HepG2 (cell line): ENCODE measurements around the gene TAF6. TPM values are rescaled to one million over a fixed set of nuclear protein-coding genes. Genes with fewer than 3 reads are reported as not detected.

ENCODE experiments used
- CBX2 ChIP-seq, 2 experiments: fragments of 200-600 bp in 1 of 2; sonication (generic); formaldehyde crosslinking in 1 of 2; IDR thresholded peaks; 2 replicates each; pipeline versions ENCODE4 v1.7.0 to v1.8.1; 2018 to 2022; ENCODE audit warnings: low read depth in 2 of 2, low read length in 1 of 2, mild to moderate bottlenecking in 1 of 2, missing genetic modification reagents in 1 of 2
- CREM ChIP-seq, 2 experiments: sonication (generic) in 1 of 2; formaldehyde crosslinking in 1 of 2; IDR thresholded peaks; 2 replicates each; pipeline versions ENCODE4 v1.4.0 to v1.6.1; 2016 to 2020; ENCODE audit warnings: antibody characterized with exemption in 1 of 2, mild to moderate bottlenecking in 1 of 2, missing genetic modification reagents in 1 of 2
- FOXA1 ChIP-seq, 2 experiments: fragments of 450-650 bp in 1 of 2; sonication (generic) in 1 of 2; formaldehyde crosslinking in 1 of 2; IDR thresholded peaks; 2 replicates each; pipeline versions ENCODE4 v1.4.0 to v1.6.1; 2016 to 2020; ENCODE audit warnings: missing genetic modification reagents in 1 of 2
- GATAD1 ChIP-seq: IDR thresholded peaks from 2 replicates; pipeline ENCODE4 v1.6.1; 2016; ENCODE audit warnings: missing genetic modification reagents, missing compliant biosample characterization
- PAF1 ChIP-seq: IDR thresholded peaks from 2 replicates; pipeline ENCODE4 v1.6.1; 2016; ENCODE audit warnings: missing genetic modification reagents, missing compliant biosample characterization
- RARA ChIP-seq: IDR thresholded peaks from 2 replicates; pipeline ENCODE4 v1.6.1; 2016; ENCODE audit warnings: missing genetic modification reagents, missing compliant biosample characterization
- RXRB ChIP-seq: IDR thresholded peaks from 2 replicates; pipeline ENCODE4 v1.6.1; 2016; ENCODE audit warnings: borderline replicate concordance, missing genetic modification reagents, missing compliant biosample characterization
- ZMYM3 ChIP-seq: sonication (generic); formaldehyde crosslinking; IDR thresholded peaks from 2 replicates; pipeline ENCODE4 v1.5.1; 2020; ENCODE audit warnings: mild to moderate bottlenecking, missing genetic modification reagents
- ZNF10 ChIP-seq: sonication (generic); formaldehyde crosslinking; IDR thresholded peaks from 2 replicates; pipeline ENCODE4 v1.4.0; 2020; ENCODE audit warnings: mild to moderate bottlenecking, low read depth, missing genetic modification reagents, borderline replicate concordance
- ZNF20 ChIP-seq: sonication (generic); formaldehyde crosslinking; IDR thresholded peaks from 2 replicates; pipeline ENCODE4 v1.4.0; 2020; ENCODE audit warnings: mild to moderate bottlenecking, moderate library complexity, missing genetic modification reagents
- ZNF3 ChIP-seq: IDR thresholded peaks from 2 replicates; pipeline ENCODE4 v1.7.0; 2017; ENCODE audit warnings: inconsistent platforms
- ZNF678 ChIP-seq: sonication (generic); formaldehyde crosslinking; IDR thresholded peaks from 2 replicates; pipeline ENCODE4 v1.4.0; 2020; ENCODE audit warnings: mild to moderate bottlenecking, missing genetic modification reagents
- ZNF777 ChIP-seq: sonication (generic); formaldehyde crosslinking; IDR thresholded peaks from 2 replicates; pipeline ENCODE4 v1.4.0; 2020; ENCODE audit warnings: missing genetic modification reagents
- ZNF879 ChIP-seq: sonication (generic); formaldehyde crosslinking; IDR thresholded peaks from 2 replicates; pipeline ENCODE4 v1.8.1; 2023; ENCODE audit warnings: missing genetic modification reagents
- polyA plus RNA-seq, 8 experiments: library from polyadenylated mRNA; depleted of rRNA in 3 of 8; stranded (reverse) in 7 of 8; unstranded in 1 of 8; fragments of >200 nt; fragmentation: Illumina TruSeq in 4 of 8; extraction: Trizol in 4 of 8; gene quantifications; 2 replicates each; pipeline versions ENCODE4 v1.2.1 to v1.2.3, GENCODE V29; 2011 to 2016; ENCODE audit warnings: low read depth in 4 of 8, missing spikeins in 1 of 8, mixed read lengths in 1 of 8; ENCODE audit not compliant: insufficient read depth in 1 of 8
- total RNA-seq, 5 experiments: library from RNA; depleted of rRNA; stranded (reverse); fragments of >200 nt; fragmentation: Illumina TruSeq; extraction: Trizol; gene quantifications; 2 replicates each; pipeline ENCODE4 v1.2.3, GENCODE V29; 2016; ENCODE audit warnings: low read depth in 1 of 5
- TF ChIP-seq, protein P1 (sequence below): sonication (generic); formaldehyde crosslinking; IDR thresholded peaks from 2 replicates; pipeline ENCODE4 v1.4.0; 2020; ENCODE audit warnings: missing genetic modification reagents
- TF ChIP-seq, protein P2 (sequence below): sonication (generic); formaldehyde crosslinking; IDR thresholded peaks from 2 replicates; pipeline ENCODE4 v1.4.0; 2020; ENCODE audit warnings: missing genetic modification reagents, borderline replicate concordance
- TF ChIP-seq, protein P3 (sequence below): fragments of 450-650 bp; IDR thresholded peaks from 2 replicates; pipeline ENCODE4 v1.6.1; 2017; ENCODE audit warnings: mild to moderate bottlenecking
- TF ChIP-seq, protein P4 (sequence below): fragments of 450-650 bp; IDR thresholded peaks from 2 replicates; pipeline ENCODE4 v1.6.1; 2017

TAF6 gene
- total and polyA plus RNA-seq, 2 of the 13 experiments (the other 11 are each of a cell fraction or from before 2014, with no cell fraction given), result 12.9 to 18.8 TPM

DNA sequence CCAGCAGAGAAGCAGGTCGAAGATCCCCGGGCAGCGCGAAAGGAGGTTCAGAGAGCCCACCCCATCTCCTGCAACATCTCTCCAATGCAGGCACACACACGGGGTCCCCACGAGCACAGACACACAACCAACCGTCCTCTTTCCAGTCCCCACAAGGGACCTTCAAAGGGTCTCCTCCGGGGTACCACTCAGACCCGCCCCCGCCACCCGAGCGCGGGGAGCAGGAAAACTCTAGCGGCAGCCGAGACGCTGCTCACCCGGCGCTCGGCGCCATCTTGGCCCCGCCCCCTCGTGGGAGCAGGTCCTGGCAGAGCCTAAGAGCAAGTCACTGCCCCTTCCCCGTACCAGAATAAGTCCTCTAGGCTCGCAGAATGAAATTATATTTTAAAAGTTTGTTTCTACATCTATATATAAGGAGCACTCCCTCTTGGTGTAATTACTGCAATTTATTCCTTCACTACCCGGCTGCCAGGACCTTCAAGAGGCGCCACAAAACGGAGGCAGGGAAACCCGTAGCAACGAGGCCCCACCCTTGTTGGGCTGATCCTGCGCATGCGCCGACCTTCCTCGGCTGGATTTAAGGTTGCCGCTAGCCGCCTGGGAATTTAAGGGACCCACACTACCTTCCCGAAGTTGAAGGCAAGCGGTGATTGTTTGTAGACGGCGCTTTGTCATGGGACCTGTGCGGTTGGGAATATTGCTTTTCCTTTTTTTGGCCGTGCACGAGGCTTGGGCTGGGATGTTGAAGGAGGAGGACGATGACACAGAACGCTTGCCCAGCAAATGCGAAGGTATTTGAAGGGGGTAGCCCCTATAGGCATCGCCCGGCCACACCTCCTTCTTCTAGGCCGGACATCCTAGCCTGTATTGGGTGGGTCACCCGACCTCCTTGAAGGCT is at the start of gene TAF6, which contains the start of gene CNPY4 (continued):
- TF ChIP-seq CBX2 (IDR thresholded peaks at IDR 0.05; ENCODE audit: low read depth, low read length), result no peak
- no peak for TF ChIP-seq CBX2 (CRISPR knock-in tag; IDR thresholded peaks at IDR 0.05; ENCODE audit: low read depth)
- TF ChIP-seq, protein P1, sequence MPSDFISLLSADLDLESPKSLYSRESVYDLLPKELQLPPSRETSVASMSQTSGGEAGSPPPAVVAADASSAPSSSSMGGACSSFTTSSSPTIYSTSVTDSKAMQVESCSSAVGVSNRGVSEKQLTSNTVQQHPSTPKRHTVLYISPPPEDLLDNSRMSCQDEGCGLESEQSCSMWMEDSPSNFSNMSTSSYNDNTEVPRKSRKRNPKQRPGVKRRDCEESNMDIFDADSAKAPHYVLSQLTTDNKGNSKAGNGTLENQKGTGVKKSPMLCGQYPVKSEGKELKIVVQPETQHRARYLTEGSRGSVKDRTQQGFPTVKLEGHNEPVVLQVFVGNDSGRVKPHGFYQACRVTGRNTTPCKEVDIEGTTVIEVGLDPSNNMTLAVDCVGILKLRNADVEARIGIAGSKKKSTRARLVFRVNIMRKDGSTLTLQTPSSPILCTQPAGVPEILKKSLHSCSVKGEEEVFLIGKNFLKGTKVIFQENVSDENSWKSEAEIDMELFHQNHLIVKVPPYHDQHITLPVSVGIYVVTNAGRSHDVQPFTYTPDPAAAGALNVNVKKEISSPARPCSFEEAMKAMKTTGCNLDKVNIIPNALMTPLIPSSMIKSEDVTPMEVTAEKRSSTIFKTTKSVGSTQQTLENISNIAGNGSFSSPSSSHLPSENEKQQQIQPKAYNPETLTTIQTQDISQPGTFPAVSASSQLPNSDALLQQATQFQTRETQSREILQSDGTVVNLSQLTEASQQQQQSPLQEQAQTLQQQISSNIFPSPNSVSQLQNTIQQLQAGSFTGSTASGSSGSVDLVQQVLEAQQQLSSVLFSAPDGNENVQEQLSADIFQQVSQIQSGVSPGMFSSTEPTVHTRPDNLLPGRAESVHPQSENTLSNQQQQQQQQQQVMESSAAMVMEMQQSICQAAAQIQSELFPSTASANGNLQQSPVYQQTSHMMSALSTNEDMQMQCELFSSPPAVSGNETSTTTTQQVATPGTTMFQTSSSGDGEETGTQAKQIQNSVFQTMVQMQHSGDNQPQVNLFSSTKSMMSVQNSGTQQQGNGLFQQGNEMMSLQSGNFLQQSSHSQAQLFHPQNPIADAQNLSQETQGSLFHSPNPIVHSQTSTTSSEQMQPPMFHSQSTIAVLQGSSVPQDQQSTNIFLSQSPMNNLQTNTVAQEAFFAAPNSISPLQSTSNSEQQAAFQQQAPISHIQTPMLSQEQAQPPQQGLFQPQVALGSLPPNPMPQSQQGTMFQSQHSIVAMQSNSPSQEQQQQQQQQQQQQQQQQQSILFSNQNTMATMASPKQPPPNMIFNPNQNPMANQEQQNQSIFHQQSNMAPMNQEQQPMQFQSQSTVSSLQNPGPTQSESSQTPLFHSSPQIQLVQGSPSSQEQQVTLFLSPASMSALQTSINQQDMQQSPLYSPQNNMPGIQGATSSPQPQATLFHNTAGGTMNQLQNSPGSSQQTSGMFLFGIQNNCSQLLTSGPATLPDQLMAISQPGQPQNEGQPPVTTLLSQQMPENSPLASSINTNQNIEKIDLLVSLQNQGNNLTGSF, result peak; percentile 47; the same call in 1 of the 2 replicates
- no peak for TF ChIP-seq ZNF879 (CRISPR knock-in tag)
- peak; percentile 49; the same call in 1 of the 2 replicates for TF ChIP-seq CREM (IDR thresholded peaks at IDR 0.05)
- no peak for TF ChIP-seq CREM (CRISPR knock-in tag; IDR thresholded peaks at IDR 0.05)
- TF ChIP-seq ZNF3, result no peak
- TF ChIP-seq ZNF20 (CRISPR knock-in tag), result no peak
- TF ChIP-seq FOXA1 (IDR thresholded peaks at IDR 0.05), result no peak
- no peak for TF ChIP-seq FOXA1 (CRISPR knock-in tag; IDR thresholded peaks at IDR 0.05)
- peak; percentile 85 for TF ChIP-seq GATAD1 (CRISPR knock-in tag)
- no peak for TF ChIP-seq ZNF678 (CRISPR knock-in tag)
- TF ChIP-seq, protein P2, sequence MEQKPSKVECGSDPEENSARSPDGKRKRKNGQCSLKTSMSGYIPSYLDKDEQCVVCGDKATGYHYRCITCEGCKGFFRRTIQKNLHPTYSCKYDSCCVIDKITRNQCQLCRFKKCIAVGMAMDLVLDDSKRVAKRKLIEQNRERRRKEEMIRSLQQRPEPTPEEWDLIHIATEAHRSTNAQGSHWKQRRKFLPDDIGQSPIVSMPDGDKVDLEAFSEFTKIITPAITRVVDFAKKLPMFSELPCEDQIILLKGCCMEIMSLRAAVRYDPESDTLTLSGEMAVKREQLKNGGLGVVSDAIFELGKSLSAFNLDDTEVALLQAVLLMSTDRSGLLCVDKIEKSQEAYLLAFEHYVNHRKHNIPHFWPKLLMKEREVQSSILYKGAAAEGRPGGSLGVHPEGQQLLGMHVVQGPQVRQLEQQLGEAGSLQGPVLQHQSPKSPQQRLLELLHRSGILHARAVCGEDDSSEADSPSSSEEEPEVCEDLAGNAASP (CRISPR knock-in tag), result 0 out of 2 replicates have a peak, but pooled peaks have one; percentile 13
- TF ChIP-seq, protein P3, sequence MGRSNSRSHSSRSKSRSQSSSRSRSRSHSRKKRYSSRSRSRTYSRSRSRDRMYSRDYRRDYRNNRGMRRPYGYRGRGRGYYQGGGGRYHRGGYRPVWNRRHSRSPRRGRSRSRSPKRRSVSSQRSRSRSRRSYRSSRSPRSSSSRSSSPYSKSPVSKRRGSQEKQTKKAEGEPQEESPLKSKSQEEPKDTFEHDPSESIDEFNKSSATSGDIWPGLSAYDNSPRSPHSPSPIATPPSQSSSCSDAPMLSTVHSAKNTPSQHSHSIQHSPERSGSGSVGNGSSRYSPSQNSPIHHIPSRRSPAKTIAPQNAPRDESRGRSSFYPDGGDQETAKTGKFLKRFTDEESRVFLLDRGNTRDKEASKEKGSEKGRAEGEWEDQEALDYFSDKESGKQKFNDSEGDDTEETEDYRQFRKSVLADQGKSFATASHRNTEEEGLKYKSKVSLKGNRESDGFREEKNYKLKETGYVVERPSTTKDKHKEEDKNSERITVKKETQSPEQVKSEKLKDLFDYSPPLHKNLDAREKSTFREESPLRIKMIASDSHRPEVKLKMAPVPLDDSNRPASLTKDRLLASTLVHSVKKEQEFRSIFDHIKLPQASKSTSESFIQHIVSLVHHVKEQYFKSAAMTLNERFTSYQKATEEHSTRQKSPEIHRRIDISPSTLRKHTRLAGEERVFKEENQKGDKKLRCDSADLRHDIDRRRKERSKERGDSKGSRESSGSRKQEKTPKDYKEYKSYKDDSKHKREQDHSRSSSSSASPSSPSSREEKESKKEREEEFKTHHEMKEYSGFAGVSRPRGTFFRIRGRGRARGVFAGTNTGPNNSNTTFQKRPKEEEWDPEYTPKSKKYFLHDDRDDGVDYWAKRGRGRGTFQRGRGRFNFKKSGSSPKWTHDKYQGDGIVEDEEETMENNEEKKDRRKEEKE, result no peak
- no peak for TF ChIP-seq PAF1 (CRISPR knock-in tag)
- peak; percentile 57 for TF ChIP-seq RXRB (CRISPR knock-in tag)
- TF ChIP-seq ZNF10 (CRISPR knock-in tag), result no peak
- no peak for TF ChIP-seq ZMYM3
- TF ChIP-seq, protein P4, sequence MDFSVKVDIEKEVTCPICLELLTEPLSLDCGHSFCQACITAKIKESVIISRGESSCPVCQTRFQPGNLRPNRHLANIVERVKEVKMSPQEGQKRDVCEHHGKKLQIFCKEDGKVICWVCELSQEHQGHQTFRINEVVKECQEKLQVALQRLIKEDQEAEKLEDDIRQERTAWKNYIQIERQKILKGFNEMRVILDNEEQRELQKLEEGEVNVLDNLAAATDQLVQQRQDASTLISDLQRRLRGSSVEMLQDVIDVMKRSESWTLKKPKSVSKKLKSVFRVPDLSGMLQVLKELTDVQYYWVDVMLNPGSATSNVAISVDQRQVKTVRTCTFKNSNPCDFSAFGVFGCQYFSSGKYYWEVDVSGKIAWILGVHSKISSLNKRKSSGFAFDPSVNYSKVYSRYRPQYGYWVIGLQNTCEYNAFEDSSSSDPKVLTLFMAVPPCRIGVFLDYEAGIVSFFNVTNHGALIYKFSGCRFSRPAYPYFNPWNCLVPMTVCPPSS, result no peak
- TF ChIP-seq ZNF777 (CRISPR knock-in tag), result peak; percentile 57
- TF ChIP-seq RARA (CRISPR knock-in tag), result peak; percentile 41; the same call in 1 of the 2 replicates
